Astrocyte (in vitro differentiated cells and primary cell): ENCODE data around the gene LRRC37A. TPM values are rescaled to one million over a fixed set of nuclear protein-coding genes. Genes with fewer than 3 reads are reported as not detected.
"Not testable (repeated sequence)": the region's sequence is repeated elsewhere in the genome, so short reads cannot be mapped to it uniquely, and the experiment has no call there.

Experiments
- DNase-seq: peaks from one replicate; pipeline ENCODE4 v3.0.0-alpha.2; 2010; ENCODE audit warnings: low read depth
- FAIRE-seq: peaks from 2 replicates; lab custom pipeline; 2011; peaks lifted over from hg19 to GRCh38; lab: Jason Lieb, UNC
- H2AFZ ChIP-seq: 2 replicates; pipeline ENCODE4 v1.6.0; 2012; ENCODE audit warnings: low read depth, low read length, inconsistent platforms
- H3K27ac ChIP-seq: 2 replicates; pipeline ENCODE4 v1.5.1; 2011; ENCODE audit warnings: low read depth, low read length, inconsistent platforms
- H3K27me3 ChIP-seq: 2 replicates; pipeline ENCODE4 v1.6.0; 2011; ENCODE audit warnings: low read length, inconsistent platforms; ENCODE audit not compliant: insufficient read depth
- H3K36me3 ChIP-seq: 2 replicates; pipeline ENCODE4 v1.5.1; 2011; ENCODE audit warnings: low read length, inconsistent platforms; ENCODE audit not compliant: insufficient read depth
- H3K4me1 ChIP-seq: 2 replicates; pipeline ENCODE4 v1.5.1; 2011; ENCODE audit warnings: low read length, inconsistent platforms; ENCODE audit not compliant: insufficient read depth
- H3K4me2 ChIP-seq: 2 replicates; pipeline ENCODE4 v1.6.0; 2012; ENCODE audit warnings: low read length, inconsistent platforms
- H3K4me3 ChIP-seq: 2 replicates; pipeline ENCODE4 v1.5.1; 2011; ENCODE audit warnings: low read depth, mild to moderate bottlenecking, low read length, inconsistent platforms; ENCODE audit not compliant: insufficient read depth
- H3K79me2 ChIP-seq: 2 replicates; pipeline ENCODE4 v1.6.0; 2012; ENCODE audit warnings: mild to moderate bottlenecking, low read length, inconsistent platforms; ENCODE audit not compliant: insufficient read depth
- H3K9ac ChIP-seq: 2 replicates; pipeline ENCODE4 v1.6.0; 2012; ENCODE audit warnings: mild to moderate bottlenecking, low read length, inconsistent platforms
- H3K9me3 ChIP-seq: 2 replicates; pipeline ENCODE4 v1.5.1; 2012; ENCODE audit warnings: low read depth, mild to moderate bottlenecking, low read length, inconsistent platforms; ENCODE audit not compliant: insufficient read depth
- H4K20me1 ChIP-seq: 2 replicates; pipeline ENCODE4 v1.6.0; 2012; ENCODE audit warnings: low read length, inconsistent platforms; ENCODE audit not compliant: insufficient read depth
- H3K27ac Mint-ChIP-seq: one replicate; pipeline ENCODE4 v1.8.0; 2021; ENCODE audit warnings: mild to moderate bottlenecking, mixed read lengths; ENCODE audit not compliant: unreplicated experiment
- H3K27me3 Mint-ChIP-seq: one replicate; pipeline ENCODE4 v1.8.0; 2021; ENCODE audit warnings: low read depth, mixed read lengths; ENCODE audit not compliant: unreplicated experiment
- H3K36me3 Mint-ChIP-seq: one replicate; pipeline ENCODE4 v1.8.0; 2021; ENCODE audit warnings: low read depth, mixed read lengths; ENCODE audit not compliant: unreplicated experiment
- H3K4me1 Mint-ChIP-seq: one replicate; pipeline ENCODE4 v1.8.0; 2021; ENCODE audit warnings: low read depth, mixed read lengths; ENCODE audit not compliant: unreplicated experiment
- H3K4me3 Mint-ChIP-seq: one replicate; pipeline ENCODE4 v1.8.0; 2021; ENCODE audit warnings: mild to moderate bottlenecking, moderate library complexity, mixed read lengths; ENCODE audit not compliant: unreplicated experiment
- H3K9me3 Mint-ChIP-seq: one replicate; pipeline ENCODE4 v1.8.0; 2021; ENCODE audit warnings: mild to moderate bottlenecking, mixed read lengths; ENCODE audit not compliant: unreplicated experiment
- CTCF ChIP-seq: IDR thresholded peaks from 2 replicates; pipeline ENCODE4 v1.5.1; 2011; ENCODE audit warnings: low read depth, mild to moderate bottlenecking, inconsistent platforms, low read length, moderate library complexity; ENCODE audit not compliant: insufficient read depth
- EZH2 ChIP-seq: IDR thresholded peaks from 2 replicates; pipeline ENCODE4 v1.6.1; 2012; ENCODE audit warnings: mild to moderate bottlenecking, low read length, inconsistent platforms; ENCODE audit not compliant: insufficient read depth
- total RNA-seq: library from RNA; stranded (reverse); gene quantifications from 2 replicates; pipeline ENCODE4 v1.2.1, GENCODE V29; 2021

Gene LRRC37A
- total RNA-seq, 1 donor from 2014 or later = 4.2 TPM

DNA sequence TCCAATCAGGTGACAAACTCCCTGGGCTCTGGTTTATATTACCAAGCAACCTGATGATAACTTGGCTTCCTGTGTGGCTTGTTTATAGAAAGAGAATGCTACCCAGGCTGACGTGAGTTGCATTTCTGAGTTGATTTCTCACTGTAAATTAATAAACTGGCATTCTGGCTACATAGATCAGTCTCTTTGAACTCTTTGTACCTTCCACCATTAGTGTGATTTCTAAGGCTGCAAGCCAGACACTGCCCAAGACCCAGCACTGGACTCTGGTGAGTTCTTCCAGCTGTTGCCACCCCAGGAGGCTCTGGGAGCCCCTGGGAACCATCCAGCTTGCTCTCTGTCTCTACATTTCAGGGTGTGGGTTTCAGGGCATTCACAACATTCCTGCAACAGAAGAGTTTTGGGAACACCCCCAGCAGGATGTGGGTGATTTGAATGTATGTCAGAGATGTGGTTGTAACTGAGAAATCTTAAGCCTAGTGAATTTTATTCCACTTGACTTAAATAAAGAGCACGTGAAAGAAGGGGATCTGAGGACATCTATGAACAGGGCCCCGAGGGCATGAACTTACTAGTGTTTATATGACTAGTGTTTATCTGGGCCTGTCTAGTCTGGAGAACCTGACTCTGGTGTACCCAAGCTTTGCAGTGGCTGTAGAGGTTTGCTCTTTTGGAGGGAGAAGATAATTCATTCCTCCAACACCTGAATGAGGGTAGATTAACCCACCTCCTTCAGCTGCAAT is 30.3 kb upstream of the LRRC37A start:
- FAIRE-seq = no peak

DNA sequence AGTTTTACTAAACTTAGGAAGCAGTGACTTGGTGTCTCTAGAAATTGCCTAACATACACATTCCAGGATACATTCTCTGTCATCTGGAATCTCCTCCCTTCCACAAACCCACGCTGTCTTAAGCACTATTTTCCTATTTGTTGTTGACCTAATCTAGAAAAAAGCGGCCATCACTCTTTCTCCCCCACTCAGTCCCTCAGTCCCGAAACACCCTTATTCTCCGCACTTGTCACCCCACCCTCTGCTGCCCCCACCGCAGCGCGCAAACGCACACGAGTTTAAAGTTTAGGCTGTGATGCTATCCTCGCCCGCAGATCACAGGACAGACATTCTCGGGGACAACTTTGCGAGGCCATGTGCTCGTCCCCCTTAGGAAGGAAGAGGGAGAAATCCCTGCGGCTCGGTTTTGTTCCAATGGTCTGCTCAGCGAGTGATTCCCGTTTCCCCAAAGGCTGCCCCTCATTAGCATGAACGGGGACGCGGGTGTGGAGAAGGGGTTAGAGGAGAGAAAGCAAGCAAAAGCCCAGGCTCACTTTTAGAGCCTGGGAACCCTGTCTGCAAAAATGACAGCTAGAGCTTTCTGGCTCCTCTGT is 28.8 kb upstream of the LRRC37A start:
- not testable (repeated sequence) for H3K36me3 ChIP-seq, H3K79me2 ChIP-seq, H3K9me3 Mint-ChIP-seq, FAIRE-seq, H3K27me3 ChIP-seq, H3K9me3 ChIP-seq, H4K20me1 ChIP-seq, H3K36me3 Mint-ChIP-seq
- H3K27me3 Mint-ChIP-seq = peaks cover 50% of the 10 kb centered on the region
- Histone ChIP-seq H3K4me2 (peak overlapping the region; percentile 95), H3K4me1 (peaks cover 19% of the 10 kb centered on the region), H3K4me3 (peak overlapping the region; percentile 53), H3K27ac (peak overlapping the region; percentile 69), H3K9ac (peak overlapping the region; percentile 82), H2AFZ (peak overlapping the region; percentile 74)
- H3K27ac Mint-ChIP-seq = peak overlapping the region; percentile 64
- peak; percentile 36 for DNase-seq
- H3K4me3 Mint-ChIP-seq = peak overlapping the region; percentile 89
- peaks cover 21% of the 10 kb centered on the region for H3K4me1 Mint-ChIP-seq

More for the DNA sequence above, 30.3 kb upstream of the LRRC37A start:
- TF ChIP-seq CTCF (no peak), EZH2 (no peak)
- no peaks in the 10 kb centered on the region for H3K9me3 ChIP-seq
- no peaks in the 10 kb centered on the region for H3K9me3 Mint-ChIP-seq
- H3K4me3 ChIP-seq = no peak overlapping the region
- H3K4me1 ChIP-seq = peaks cover 19% of the 10 kb centered on the region
- no peaks in the 10 kb centered on the region for H4K20me1 ChIP-seq
- peak; percentile 91 for DNase-seq
- no peak overlapping the region for H2AFZ ChIP-seq
- H3K4me2 ChIP-seq = peak overlapping the region; percentile 49
- H3K27me3 ChIP-seq = no peaks in the 10 kb centered on the region
- H3K36me3 Mint-ChIP-seq = peaks cover 3% of the 10 kb centered on the region
- H3K27me3 Mint-ChIP-seq = peaks cover 54% of the 10 kb centered on the region
- H3K9ac ChIP-seq = peak overlapping the region; percentile 34
- H3K79me2 ChIP-seq = no peaks in the 10 kb centered on the region
- H3K36me3 ChIP-seq = no peaks in the 10 kb centered on the region
- peak overlapping the region; percentile 58 for H3K4me3 Mint-ChIP-seq
- peak overlapping the region; percentile 76 for H3K27ac ChIP-seq
- peaks cover 21% of the 10 kb centered on the region for H3K4me1 Mint-ChIP-seq
- H3K27ac Mint-ChIP-seq = peak overlapping the region; percentile 84

- no peak for FAIRE-seq
- Histone ChIP-seq H3K9ac (peak overlapping the region; percentile 85), H3K9me3 (no peaks in the 10 kb centered on the region), H4K20me1 (no peaks in the 10 kb centered on the region), H3K4me3 (peak overlapping the region; percentile 77), H3K4me2 (peak overlapping the region; percentile 95), H2AFZ (peak overlapping the region; percentile 91), H3K79me2 (no peaks in the 10 kb centered on the region), H3K4me1 (peaks cover 19% of the 10 kb centered on the region), H3K27ac (peak overlapping the region; percentile 69), H3K36me3 (no peaks in the 10 kb centered on the region), H3K27me3 (peaks cover 2% of the 10 kb centered on the region)
- H3K27me3 Mint-ChIP-seq = peaks cover 49% of the 10 kb centered on the region
- peak; percentile 79 for DNase-seq
- peak overlapping the region; percentile 64 for H3K27ac Mint-ChIP-seq
- peak overlapping the region; percentile 89 for H3K4me3 Mint-ChIP-seq
- H3K9me3 Mint-ChIP-seq = no peaks in the 10 kb centered on the region
- TF ChIP-seq CTCF = no peak
- TF ChIP-seq EZH2 = no peak
- no peaks in the 10 kb centered on the region for H3K36me3 Mint-ChIP-seq
- peaks cover 21% of the 10 kb centered on the region for H3K4me1 Mint-ChIP-seq
Observed at GRCh38 chr17:46266656-46267544, 28.0 kb upstream of the LRRC37A start.
